GM13976 (cell line): ENCODE measurements around the gene MED13.

Experiments used
- DNase-seq: peaks from one replicate; pipeline ENCODE4 v3.0.0; 2012; ENCODE audit warnings: low spot score
- CTCF ChIP-seq: IDR thresholded peaks from 2 replicates; pipeline ENCODE4 v1.5.1; 2012; ENCODE audit warnings: borderline replicate concordance, mild to moderate bottlenecking; ENCODE audit not compliant: insufficient read depth; ENCODE audit errors: extremely low read depth, missing control alignments, control extremely low read depth
- in situ Hi-C: fragments of 300-500 bp; cut with MboI; formaldehyde crosslinking; loops from one replicate; pipeline ENCODE4 v1.12.0; 2022; ENCODE audit warnings: low sequenced_read_pairs, mixed read lengths, inconsistent platforms; ENCODE audit not compliant: unreplicated experiment

MED13 gene

GRCh38 chr17:62059414-62059813 lies 5.7 kb downstream of the MED13 start:
- in situ Hi-C loops: no loop called here
- no peak for DNase-seq
- no peak for TF ChIP-seq CTCF

- in situ Hi-C loops: no loop called here
- TF ChIP-seq CTCF: no peak
- DNase-seq: no peak
Observed at GRCh38 chr17:62058611-62059010, 6.5 kb downstream of the MED13 start.

DNA sequence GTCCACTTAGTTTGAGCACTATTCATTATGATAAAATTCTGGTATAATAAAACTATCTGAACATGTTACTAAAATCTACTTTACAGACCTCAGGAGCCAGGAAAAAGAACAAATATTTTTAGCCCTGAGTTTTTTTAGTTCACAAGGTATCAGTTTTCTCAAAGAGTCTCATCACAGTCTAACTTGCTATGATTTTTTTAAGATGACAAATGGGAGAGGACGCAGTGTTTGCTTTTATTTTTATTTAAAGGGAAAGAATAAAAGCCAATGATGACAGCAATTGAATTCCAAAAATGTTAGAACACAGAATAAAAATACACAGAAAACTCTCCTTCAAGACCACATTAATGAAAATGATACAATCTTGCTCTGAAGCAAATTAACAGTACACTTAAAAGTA lies 7.4 kb downstream of the MED13 start:
- TF ChIP-seq CTCF: no peak
- DNase-seq: no peak
- in situ Hi-C loops: no loop called here

DNA sequence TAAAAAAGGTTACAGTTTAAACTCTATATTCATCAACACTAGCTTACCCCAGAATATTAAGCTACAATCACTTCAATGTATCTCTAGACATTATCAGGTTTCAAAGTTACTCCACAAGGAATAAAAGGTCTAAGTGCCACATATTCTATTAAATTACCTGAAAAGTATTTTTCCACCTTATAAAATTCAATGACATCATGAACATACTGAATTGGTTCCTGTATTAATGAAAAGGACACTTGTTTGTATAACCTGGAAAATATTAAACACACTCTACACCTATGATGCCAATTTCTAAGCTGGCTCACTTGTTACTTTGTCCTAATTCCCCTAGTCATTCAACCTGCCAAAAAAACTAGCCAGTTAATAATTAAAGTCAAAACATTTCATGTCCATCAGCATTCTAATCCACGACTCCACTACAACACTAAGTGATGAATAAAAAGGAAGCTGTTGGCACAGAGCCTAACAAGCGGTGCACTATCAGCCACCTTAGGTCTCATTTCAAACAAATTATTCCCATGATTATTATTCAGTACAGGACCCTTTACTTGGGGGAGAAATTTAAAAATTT lies 12.2 kb downstream of the MED13 start:
- no peak for DNase-seq
- in situ Hi-C loops: no loop called here

GRCh38 chr17:62051053-62051452 lies 14.0 kb downstream of the MED13 start:
- DNase-seq: no peak
- TF ChIP-seq CTCF: no peak
- in situ Hi-C loops: no loop called here

More for the DNA sequence above, 12.2 kb downstream of the MED13 start:
- no peak for TF ChIP-seq CTCF

GRCh38 chr17:62049299-62049698 lies 15.8 kb downstream of the MED13 start:
- in situ Hi-C loops: no loop called here
- TF ChIP-seq CTCF: no peak
- DNase-seq: no peak

- TF ChIP-seq CTCF: no peak
- in situ Hi-C loops: no loop called here
- DNase-seq: no peak
Observed at GRCh38 chr17:62048262-62048661, 16.8 kb downstream of the MED13 start.
